Measurements from ENCODE around the gene TNFSF10.
A peak's percentile ranks its signal among the peaks of the same experiment; 100 is the strongest.
"Not testable (repeated sequence)": the region's sequence is repeated elsewhere in the genome, so short reads cannot be mapped to it uniquely, and the experiment has no call there.

The TNFSF10 gene

DNA sequence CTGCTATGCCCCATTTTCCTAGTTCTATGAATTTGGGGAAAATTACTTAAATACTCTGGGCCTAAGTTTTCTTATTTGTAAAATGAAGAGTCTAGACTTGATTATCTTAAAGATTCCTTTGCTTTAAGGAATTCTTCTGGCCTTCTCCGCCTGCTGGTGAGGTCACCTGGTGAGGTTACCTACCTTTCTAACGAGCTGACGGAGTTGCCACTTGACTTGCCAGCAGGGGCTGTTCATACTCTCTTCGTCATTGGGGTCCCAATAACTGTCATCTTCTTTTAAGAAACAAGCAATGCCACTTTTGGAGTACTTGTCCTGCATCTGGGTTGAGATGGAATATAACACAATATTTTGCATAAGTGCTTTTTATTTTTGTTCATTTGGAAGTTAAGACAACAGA is 8.6 kb downstream of the TNFSF10 start:
- H3K9me3 ChIP-seq (ENCODE audit: control insufficient read depth in 1 of 2, low read length in 2 of 2): no peaks in the 10 kb centered on the region
- peaks cover 4 to 25% of the 10 kb centered on the region in 2 donors for H3K36me3 ChIP-seq (ENCODE audit: control insufficient read depth in 1 of 2, insufficient read depth in 2 of 2, low read length in 2 of 2)
- H3K4me1 ChIP-seq (ENCODE audit: control insufficient read depth in 1 of 2, insufficient read depth in 2 of 2, low read length in 2 of 2): peaks cover 32 to 34% of the 10 kb centered on the region in 2 donors
- H3K4me3 ChIP-seq (ENCODE audit: low read depth in 1 of 2, low read length in 2 of 2): no peak overlapping the region
- peak overlapping the region; percentile 50 for H3K27ac ChIP-seq (ENCODE audit: low read length)
- H3K27me3 ChIP-seq (ENCODE audit: low read depth, low read length): no peaks in the 10 kb centered on the region

DNA sequence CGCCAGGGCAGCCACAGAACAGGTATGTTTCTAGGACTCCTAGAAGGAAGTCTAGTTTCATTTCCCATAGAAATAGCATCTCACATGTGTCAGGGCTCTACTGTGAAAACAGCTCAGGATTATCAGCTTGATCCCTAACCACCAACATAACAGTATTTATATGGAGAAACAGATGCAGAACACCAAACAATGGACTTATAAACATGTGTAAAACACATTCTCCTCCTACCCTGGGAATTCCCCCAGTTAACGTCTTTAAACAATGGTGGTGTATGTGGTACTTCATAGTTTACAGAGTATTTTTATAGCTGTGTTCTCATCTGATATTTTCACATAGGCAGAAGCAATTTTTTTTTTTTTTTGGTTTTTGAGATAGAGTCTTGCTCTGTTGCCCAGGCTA is 9.7 kb downstream of the TNFSF10 start:
- Histone ChIP-seq H3K36me3 (ENCODE audit: control insufficient read depth in 1 of 2, insufficient read depth in 2 of 2, low read length in 2 of 2) (peaks cover 4 to 25% of the 10 kb centered on the region in 2 donors), H3K27me3 (ENCODE audit: low read depth, low read length) (no peaks in the 10 kb centered on the region), H3K9me3 (ENCODE audit: control insufficient read depth in 1 of 2, low read length in 2 of 2) (no peaks in the 10 kb centered on the region), H3K4me1 (ENCODE audit: control insufficient read depth in 1 of 2, insufficient read depth in 2 of 2, low read length in 2 of 2) (peaks cover 24 to 28% of the 10 kb centered on the region in 2 donors), H3K4me3 (ENCODE audit: low read depth in 1 of 2, low read length in 2 of 2) (no peak overlapping the region), H3K27ac (ENCODE audit: low read length) (peak overlapping the region; percentile 56)

DNA sequence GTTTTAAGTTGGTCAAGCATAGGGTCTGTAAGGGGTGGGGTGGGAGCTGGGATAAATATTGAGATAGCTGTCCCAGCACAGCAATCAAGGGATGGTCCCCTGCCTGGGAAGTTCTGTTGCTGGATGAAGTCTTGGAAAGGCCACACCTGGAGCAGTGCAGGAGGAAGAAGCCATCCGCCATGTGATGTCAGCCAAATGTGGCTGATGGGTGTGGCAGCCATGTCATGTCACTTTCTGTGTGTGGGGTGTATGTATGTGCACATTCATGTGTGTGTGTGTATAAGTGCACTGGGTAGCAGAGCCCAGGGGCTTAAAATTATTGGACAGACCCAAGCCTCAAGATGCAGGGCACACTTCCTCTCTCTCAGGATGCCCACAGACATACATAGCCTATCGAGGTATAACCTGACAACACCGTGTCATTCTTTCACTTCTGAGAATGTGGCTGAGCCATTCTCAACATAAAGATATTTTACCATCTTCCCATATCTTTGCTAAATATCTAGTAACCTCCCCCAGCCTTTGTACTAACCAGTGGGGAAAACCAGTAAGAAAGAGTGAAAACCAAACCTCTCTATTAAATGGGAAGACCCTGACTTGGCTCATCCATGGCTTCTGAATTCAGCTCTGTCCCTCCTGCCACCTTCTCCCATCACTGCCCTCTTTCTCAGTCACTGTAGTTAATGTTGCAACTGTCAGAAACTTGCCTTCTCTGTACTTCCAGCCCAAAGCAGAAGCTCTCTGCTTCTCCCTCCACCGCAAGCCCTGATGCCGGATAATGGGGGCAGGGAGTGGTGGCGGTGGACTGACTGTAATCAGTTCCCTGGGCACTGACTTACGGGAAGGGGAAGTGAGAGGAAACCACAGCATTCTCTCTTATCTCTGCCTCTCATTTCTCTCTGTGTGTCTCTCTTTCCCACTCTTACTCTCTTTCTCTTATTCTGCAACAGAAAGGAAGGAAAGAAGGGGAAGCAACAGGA is 11.2 kb downstream of the TNFSF10 start:
- Histone ChIP-seq H3K36me3 (ENCODE audit: control insufficient read depth in 1 of 2, insufficient read depth in 2 of 2, low read length in 2 of 2) (peaks cover 7 to 33% of the 10 kb centered on the region in 2 donors), H3K4me3 (ENCODE audit: low read depth in 1 of 2, low read length in 2 of 2) (no peak overlapping the region), H3K27me3 (ENCODE audit: low read depth, low read length) (no peaks in the 10 kb centered on the region), H3K9me3 (ENCODE audit: control insufficient read depth in 1 of 2, low read length in 2 of 2) (no peaks in the 10 kb centered on the region), H3K4me1 (ENCODE audit: control insufficient read depth in 1 of 2, insufficient read depth in 2 of 2, low read length in 2 of 2) (peaks cover 16% of the 10 kb centered on the region in 2 donors), H3K27ac (ENCODE audit: low read length) (no peak overlapping the region)

DNA sequence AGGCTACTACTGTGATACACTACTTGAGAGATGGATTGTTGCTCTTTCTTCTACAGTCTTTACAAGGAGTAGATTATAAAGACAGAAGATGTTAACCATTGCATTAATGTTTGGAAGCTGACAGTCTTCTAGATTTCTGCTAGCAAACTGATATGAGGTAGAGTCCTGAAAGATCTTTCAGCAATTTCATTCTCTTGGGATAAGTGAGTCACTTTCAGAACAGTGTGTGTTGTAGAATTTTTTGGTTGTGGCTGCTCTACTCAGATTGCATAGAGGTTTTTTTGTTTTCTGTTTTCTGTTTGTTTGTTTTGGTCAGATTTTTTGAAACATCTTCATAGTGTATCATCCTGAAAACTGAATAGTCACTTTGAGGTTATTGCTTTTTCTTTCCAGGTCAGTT is 17.1 kb downstream of the TNFSF10 start:
- Histone ChIP-seq H3K4me1 (ENCODE audit: control insufficient read depth in 1 of 2, insufficient read depth in 2 of 2, low read length in 2 of 2) (no peaks in the 10 kb centered on the region), H3K27me3 (ENCODE audit: low read depth, low read length) (no peaks in the 10 kb centered on the region), H3K4me3 (ENCODE audit: low read depth in 1 of 2, low read length in 2 of 2) (no peak overlapping the region), H3K9me3 (ENCODE audit: control insufficient read depth in 1 of 2, low read length in 2 of 2) (peaks cover under 1 to 4% of the 10 kb centered on the region in 2 donors), H3K27ac (ENCODE audit: low read length) (no peak overlapping the region), H3K36me3 (ENCODE audit: control insufficient read depth in 1 of 2, insufficient read depth in 2 of 2, low read length in 2 of 2) (peaks cover 15 to 34% of the 10 kb centered on the region in 2 donors)

DNA sequence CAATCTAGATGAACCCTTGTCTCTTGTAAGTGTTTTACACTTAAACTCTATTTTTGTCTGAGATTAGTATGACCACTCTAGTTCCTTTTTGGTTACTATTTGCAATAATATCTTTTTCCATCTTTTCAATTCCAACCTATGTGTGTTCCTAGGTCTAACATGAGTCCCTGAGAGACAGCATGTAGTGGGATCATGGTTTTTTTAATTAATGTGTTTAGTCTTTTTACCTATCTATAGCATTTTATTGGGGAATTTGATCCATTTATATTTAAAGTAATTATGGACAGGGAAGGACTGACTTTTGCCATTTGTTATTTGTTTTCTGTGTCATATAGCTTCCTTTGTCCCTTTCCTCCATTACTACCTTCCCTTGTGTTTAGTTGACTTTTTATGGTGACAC is 21.7 kb downstream of the TNFSF10 start:
- Histone ChIP-seq H3K9me3 (ENCODE audit: control insufficient read depth in 1 of 2, low read length in 2 of 2) (peaks cover 2 to 4% of the 10 kb centered on the region in 2 donors), H3K36me3 (ENCODE audit: control insufficient read depth in 1 of 2, insufficient read depth in 2 of 2, low read length in 2 of 2) (peaks cover 6 to 10% of the 10 kb centered on the region in 2 donors), H3K27me3 (ENCODE audit: low read depth, low read length) (no peaks in the 10 kb centered on the region), H3K4me3 (ENCODE audit: low read depth in 1 of 2, low read length in 2 of 2) (no peak overlapping the region), H3K4me1 (ENCODE audit: control insufficient read depth in 1 of 2, insufficient read depth in 2 of 2, low read length in 2 of 2) (no peaks in the 10 kb centered on the region), H3K27ac (ENCODE audit: low read length) (no peak overlapping the region)

DNA sequence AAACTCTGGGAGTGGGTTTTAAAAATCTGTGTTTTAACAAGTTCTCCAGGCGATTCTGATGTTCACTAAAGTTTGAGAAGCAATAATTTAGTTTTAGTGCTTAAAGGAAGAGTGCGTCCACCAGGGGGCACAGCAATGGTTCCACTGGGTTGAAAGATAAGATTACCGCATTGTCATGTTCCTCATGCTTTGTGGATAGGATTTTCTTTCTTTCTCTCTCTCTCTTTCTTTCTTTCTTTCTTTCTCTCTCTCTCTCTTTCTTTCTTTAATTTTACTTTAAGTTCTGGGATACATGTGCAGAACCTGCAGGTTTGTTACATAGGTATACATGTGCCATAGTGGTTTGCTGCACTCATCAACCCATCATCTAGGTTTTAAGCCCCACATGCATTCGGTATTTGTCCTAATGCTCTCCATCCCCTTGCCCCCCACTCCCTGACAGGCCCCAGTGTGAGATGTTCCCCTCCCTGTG is 33.0 kb downstream of the TNFSF10 start:
- H3K27me3 ChIP-seq (ENCODE audit: low read depth, low read length); H3K9me3 ChIP-seq (ENCODE audit: control insufficient read depth in 1 of 2, low read length in 2 of 2); H3K27ac ChIP-seq (ENCODE audit: low read length); H3K36me3 ChIP-seq (ENCODE audit: control insufficient read depth in 1 of 2, insufficient read depth in 2 of 2, low read length in 2 of 2); H3K4me3 ChIP-seq (ENCODE audit: low read depth in 1 of 2, low read length in 2 of 2); H3K4me1 ChIP-seq (ENCODE audit: control insufficient read depth in 1 of 2, insufficient read depth in 2 of 2, low read length in 2 of 2): not testable (repeated sequence)

DNA sequence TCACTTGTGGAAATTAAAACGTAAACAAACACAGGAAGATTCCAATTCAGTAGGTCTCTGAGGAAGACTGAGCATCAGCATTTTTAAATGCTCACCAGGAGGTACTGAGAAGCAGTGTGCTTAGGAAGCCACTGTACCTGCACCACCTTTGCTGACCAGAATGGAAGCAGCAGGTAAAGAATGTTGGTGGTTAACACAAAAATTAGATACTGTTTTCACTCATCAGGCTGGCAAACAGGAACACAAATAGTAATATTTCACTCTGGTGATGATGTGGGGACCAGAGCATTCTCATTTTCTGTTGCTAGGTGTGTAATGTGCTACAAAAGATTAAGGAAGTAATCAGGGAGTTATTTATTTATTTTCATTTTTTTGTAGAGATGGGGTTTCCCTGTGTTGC is 45.1 kb downstream of the TNFSF10 start:
- no peak overlapping the region for H3K27ac ChIP-seq (ENCODE audit: low read length)
- peaks cover 0 to 2% of the 10 kb centered on the region in 2 donors for H3K9me3 ChIP-seq (ENCODE audit: control insufficient read depth in 1 of 2, low read length in 2 of 2)
- no peaks in the 10 kb centered on the region for H3K4me1 ChIP-seq (ENCODE audit: control insufficient read depth in 1 of 2, insufficient read depth in 2 of 2, low read length in 2 of 2)
- no peaks in the 10 kb centered on the region for H3K27me3 ChIP-seq (ENCODE audit: low read depth, low read length)
- H3K4me3 ChIP-seq (ENCODE audit: low read depth in 1 of 2, low read length in 2 of 2): no peak overlapping the region
- no peaks in the 10 kb centered on the region for H3K36me3 ChIP-seq (ENCODE audit: control insufficient read depth in 1 of 2, insufficient read depth in 2 of 2, low read length in 2 of 2)

DNA sequence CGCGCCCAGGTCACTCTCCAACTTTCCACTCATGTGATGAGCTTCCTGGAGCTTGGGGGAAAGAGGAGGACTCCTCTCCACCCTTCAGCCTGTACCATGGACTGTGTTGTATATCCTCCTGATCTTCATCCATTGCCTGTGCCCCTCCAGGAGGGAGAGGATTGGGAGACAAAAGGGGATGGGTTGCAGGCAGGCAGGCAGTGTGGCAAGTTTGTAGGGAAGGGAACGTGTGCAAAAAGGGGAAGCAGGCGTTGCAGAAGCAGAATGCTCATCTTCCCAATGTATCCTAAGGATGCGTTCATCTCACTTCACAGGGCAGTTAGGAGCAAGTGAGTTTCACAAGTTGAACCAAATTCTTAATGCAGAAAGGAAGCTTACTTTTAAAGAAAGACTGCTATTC is 46.9 kb downstream of the TNFSF10 start:
- no peaks in the 10 kb centered on the region for H3K27me3 ChIP-seq (ENCODE audit: low read depth, low read length)
- no peaks in the 10 kb centered on the region for H3K36me3 ChIP-seq (ENCODE audit: control insufficient read depth in 1 of 2, insufficient read depth in 2 of 2, low read length in 2 of 2)
- peak overlapping the region; percentile 59 to 73 for H3K4me3 ChIP-seq (ENCODE audit: low read depth in 1 of 2, low read length in 2 of 2)
- H3K4me1 ChIP-seq (ENCODE audit: control insufficient read depth in 1 of 2, insufficient read depth in 2 of 2, low read length in 2 of 2): no peaks in the 10 kb centered on the region
- H3K9me3 ChIP-seq (ENCODE audit: control insufficient read depth in 1 of 2, low read length in 2 of 2): peaks cover 0 to 3% of the 10 kb centered on the region in 2 donors
- H3K27ac ChIP-seq (ENCODE audit: low read length): no peak overlapping the region

DNA sequence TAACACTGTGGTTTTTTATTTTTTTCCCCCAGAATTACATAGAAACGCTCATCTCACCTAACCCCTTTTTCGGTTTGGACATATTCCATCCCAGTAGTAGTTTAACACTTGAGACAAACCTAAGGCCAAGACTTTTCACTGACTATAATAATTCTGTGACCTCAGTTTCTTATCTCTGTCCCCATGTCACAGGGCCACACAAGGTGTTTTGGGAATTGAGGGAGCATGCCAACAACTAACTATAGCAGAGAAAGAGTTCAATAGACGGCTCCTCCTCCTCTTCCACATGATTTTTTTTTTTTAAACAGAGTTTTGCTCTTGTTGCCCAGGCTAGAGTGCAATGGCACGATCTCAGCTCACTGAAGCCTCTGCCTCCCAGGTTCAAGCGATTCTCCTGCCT is 47.5 kb downstream of the TNFSF10 start:
- Histone ChIP-seq H3K27ac (ENCODE audit: low read length) (no peak overlapping the region), H3K36me3 (ENCODE audit: control insufficient read depth in 1 of 2, insufficient read depth in 2 of 2, low read length in 2 of 2) (no peaks in the 10 kb centered on the region), H3K27me3 (ENCODE audit: low read depth, low read length) (no peaks in the 10 kb centered on the region), H3K4me3 (ENCODE audit: low read depth in 1 of 2, low read length in 2 of 2) (no peak overlapping the region), H3K9me3 (ENCODE audit: control insufficient read depth in 1 of 2, low read length in 2 of 2) (peaks cover 0 to 3% of the 10 kb centered on the region in 2 donors), H3K4me1 (ENCODE audit: control insufficient read depth in 1 of 2, insufficient read depth in 2 of 2, low read length in 2 of 2) (no peaks in the 10 kb centered on the region)

DNA sequence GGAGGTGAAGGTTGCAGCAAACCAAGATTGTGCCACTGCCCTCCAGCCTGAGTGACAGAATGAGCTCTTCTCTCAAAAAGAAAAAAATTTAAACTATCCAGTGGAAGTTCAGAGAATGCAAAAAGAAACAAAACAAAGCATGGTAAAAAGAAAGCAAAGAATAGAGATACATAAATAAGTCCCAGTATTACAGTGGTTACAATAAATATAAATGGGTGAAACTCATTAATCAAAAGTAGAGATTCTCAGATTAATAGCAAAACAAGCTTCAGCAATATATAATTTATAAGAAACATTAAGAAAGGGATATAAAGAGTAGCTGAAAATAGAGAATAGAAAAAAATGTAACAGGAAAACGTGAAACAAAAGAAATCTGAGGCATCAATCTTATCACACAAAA is 51.3 kb downstream of the TNFSF10 start:
- peaks cover 0 to 3% of the 10 kb centered on the region in 2 donors for H3K9me3 ChIP-seq (ENCODE audit: control insufficient read depth in 1 of 2, low read length in 2 of 2)
- no peak overlapping the region for H3K4me3 ChIP-seq (ENCODE audit: low read depth in 1 of 2, low read length in 2 of 2)
- no peak overlapping the region for H3K27ac ChIP-seq (ENCODE audit: low read length)
- no peaks in the 10 kb centered on the region for H3K27me3 ChIP-seq (ENCODE audit: low read depth, low read length)
- H3K4me1 ChIP-seq (ENCODE audit: control insufficient read depth in 1 of 2, insufficient read depth in 2 of 2, low read length in 2 of 2): no peaks in the 10 kb centered on the region
- no peaks in the 10 kb centered on the region for H3K36me3 ChIP-seq (ENCODE audit: control insufficient read depth in 1 of 2, insufficient read depth in 2 of 2, low read length in 2 of 2)

DNA sequence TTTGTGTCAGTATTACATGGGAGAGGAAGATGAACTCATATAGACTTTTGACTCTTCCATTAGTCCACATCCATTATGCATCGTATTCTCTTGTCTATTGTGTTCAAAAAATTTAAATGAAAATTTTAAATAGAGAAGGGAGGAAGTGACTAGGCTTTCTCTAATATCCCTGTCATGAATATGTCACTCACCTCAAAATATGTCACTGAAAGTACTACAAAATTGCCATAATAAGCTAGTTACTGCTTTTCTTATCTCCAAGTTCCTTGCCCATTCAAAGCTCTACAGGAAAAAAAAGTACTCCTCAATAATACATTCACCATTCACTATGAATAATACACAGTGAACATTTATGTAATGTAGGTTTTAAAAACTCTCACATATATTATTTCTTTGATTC is 52.6 kb downstream of the TNFSF10 start:
- Histone ChIP-seq H3K4me3 (ENCODE audit: low read depth in 1 of 2, low read length in 2 of 2) (no peak overlapping the region), H3K4me1 (ENCODE audit: control insufficient read depth in 1 of 2, insufficient read depth in 2 of 2, low read length in 2 of 2) (no peaks in the 10 kb centered on the region), H3K9me3 (ENCODE audit: control insufficient read depth in 1 of 2, low read length in 2 of 2) (peaks cover 0 to 3% of the 10 kb centered on the region in 2 donors), H3K27ac (ENCODE audit: low read length) (no peak overlapping the region), H3K36me3 (ENCODE audit: control insufficient read depth in 1 of 2, insufficient read depth in 2 of 2, low read length in 2 of 2) (no peaks in the 10 kb centered on the region), H3K27me3 (ENCODE audit: low read depth, low read length) (no peaks in the 10 kb centered on the region)
